Astrocyte of the spinal cord (primary cell): Measurements from ENCODE around the gene KIF5C.

ENCODE experiments used
- DNase-seq: peaks from one replicate; pipeline ENCODE4 v3.0.0; 2011; ENCODE audit warnings: low read depth, low spot score
- H3K4me3 ChIP-seq: 2 replicates; pipeline ENCODE4 v1.5.1; 2011; ENCODE audit warnings: low read depth, mild to moderate bottlenecking, low read length, moderate library complexity
- CTCF ChIP-seq: IDR thresholded peaks from 2 replicates; pipeline ENCODE4 v1.5.1; 2012; ENCODE audit warnings: low read depth, mild to moderate bottlenecking, low read length, inconsistent platforms
- in situ Hi-C: cut with HindIII; loops from 2 replicates; pipeline ENCODE4 v1.10.0; 2017; ENCODE audit warnings: low sequenced_read_pairs

Gene KIF5C

GRCh38 chr2:149049142-149049541 lies 174.1 kb downstream of the KIF5C start:
- DNase-seq: no peak
- in situ Hi-C loops: no loop called here

GRCh38 chr2:149050188-149050587 lies 175.2 kb downstream of the KIF5C start:
- no peak for TF ChIP-seq CTCF
- in situ Hi-C loops: no loop called here
- no peak overlapping the region for H3K4me3 ChIP-seq
- DNase-seq: no peak

More at GRCh38 chr2:149049142-149049541, 174.1 kb downstream of the KIF5C start:
- no peak for TF ChIP-seq CTCF
- no peak overlapping the region for H3K4me3 ChIP-seq

DNA sequence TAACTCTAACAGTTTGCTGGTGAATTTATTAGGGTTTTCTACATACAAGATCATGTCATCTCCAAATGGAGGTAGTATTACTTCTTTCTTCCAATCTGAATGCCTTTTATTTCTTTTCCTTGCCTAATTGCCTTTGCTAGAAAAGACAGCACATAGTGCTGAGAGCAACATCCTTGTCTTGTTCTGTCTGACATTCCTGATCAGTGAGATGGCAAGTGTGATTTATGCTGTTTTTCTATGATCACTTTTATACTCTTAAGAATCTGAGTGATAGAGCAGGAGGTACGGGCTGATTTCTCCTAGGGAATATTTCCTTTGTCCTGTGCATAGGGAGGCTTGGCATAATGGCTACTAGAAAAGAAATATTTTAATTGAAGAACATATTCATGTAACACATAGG lies 180.7 kb downstream of the KIF5C start:
- no peak for TF ChIP-seq CTCF
- in situ Hi-C loops: no loop called here
- H3K4me3 ChIP-seq: no peak overlapping the region
- no peak for DNase-seq

DNA sequence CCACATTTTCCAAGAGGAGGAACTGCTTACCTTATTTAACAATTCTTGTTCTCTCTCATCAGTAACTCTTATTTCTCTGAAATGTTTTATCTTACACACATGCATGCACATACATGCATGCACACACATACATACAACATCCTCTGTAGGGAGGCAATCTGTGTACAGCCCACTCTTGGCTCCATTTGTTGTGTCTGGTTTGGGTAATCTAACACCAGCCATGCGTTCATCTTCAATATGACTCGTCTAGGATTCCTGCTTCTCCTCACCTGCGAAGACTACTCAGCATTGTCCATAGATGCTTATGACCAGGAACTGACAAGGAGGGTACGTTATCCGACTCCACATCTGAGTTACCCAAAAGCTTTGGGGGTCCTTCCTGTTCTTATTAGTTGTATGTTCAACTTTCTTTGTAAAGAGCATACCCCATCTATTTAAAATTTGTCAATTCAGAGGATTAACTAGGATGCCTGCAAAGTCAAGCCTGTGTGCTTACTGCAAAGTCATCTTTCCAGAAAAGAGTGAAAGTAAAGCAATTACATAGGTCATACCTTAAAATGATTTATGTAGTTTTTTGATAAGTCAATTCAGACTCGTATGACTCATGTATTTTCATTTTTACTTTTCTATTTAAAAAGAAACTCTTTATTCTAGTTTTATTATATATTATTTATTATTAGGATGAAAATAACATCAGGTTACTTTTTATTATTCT lies 181.7 kb downstream of the KIF5C start:
- in situ Hi-C loops: no loop called here
- no peak for DNase-seq
- no peak overlapping the region for H3K4me3 ChIP-seq
- no peak for TF ChIP-seq CTCF

DNA sequence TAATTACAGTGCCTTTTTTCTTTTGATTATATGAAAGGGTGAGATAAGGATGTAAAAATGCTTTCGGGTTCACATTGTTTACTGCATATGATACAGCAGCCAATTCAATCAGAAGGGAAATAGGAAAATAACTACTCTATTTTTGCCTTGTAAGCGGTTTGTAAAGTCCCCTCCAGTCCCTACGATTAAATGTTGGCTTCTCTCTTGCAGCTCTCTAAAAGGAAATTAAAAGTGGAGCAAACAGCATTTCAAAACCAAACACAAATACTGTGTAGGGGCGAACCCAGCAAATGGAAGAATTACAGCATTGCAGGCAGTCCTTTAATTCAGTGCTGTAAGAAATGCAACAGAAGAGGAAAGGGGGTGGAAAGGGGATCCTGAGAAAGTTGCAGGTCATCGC lies 182.4 kb downstream of the KIF5C start:
- no peak overlapping the region for H3K4me3 ChIP-seq
- in situ Hi-C loops: no loop called here
- no peak for TF ChIP-seq CTCF
- no peak for DNase-seq

- in situ Hi-C loops: no loop called here
- DNase-seq: no peak
- TF ChIP-seq CTCF: no peak
- no peak overlapping the region for H3K4me3 ChIP-seq
Measured at GRCh38 chr2:149058936-149059335, 183.9 kb downstream of the KIF5C start.

DNA sequence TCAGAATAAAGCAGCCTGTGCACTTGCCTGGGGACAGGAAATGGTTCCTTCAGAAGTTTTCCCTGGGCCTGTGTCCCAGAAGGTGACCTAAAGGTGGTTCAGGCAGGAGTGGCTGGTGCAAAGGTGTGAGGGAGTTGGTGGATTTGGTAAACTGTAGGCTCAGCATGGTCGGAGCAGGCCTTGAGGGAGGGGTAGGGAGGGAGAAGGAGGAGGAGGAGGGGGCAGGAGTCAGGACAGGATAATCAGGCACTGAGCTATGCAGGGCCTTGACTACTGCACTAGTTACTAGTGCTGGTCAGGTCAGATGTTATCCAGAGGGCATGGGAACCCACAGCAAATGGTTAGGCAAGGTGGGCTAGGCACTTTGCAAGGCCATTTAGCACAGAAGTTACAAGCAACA lies 184.8 kb downstream of the KIF5C start:
- H3K4me3 ChIP-seq: no peak overlapping the region
- in situ Hi-C loops: no loop called here
- no peak for DNase-seq
- no peak for TF ChIP-seq CTCF
